ENCODE results near the gene CSN3.

GRCh38 chr4:70251945-70252277 is 9.5 kb downstream of the CSN3 start:
- TF ChIP-seq POLR2AphosphoS5 (IDR thresholded peaks at IDR 0.05; ENCODE audit: low read depth, low read length) (no peak), POLR2A (IDR thresholded peaks at IDR 0.05; ENCODE audit: low read depth, low read length) (no peak), TAF1 (IDR thresholded peaks at IDR 0.05; ENCODE audit: borderline replicate concordance, low read depth, low read length) (no peak)

All from GM12892 (cell line).